Mesenchymal stem cell (in vitro differentiated cells and primary cell): ENCODE results near the gene CHST12. TPM values are rescaled to one million over a fixed set of nuclear protein-coding genes. Genes with fewer than 3 reads are reported as not detected.

ENCODE experiments used
- small RNA-seq: library from polyadenylated mRNA; stranded (forward); fragments of <200 nt; extraction: miRNeasy Mini kit (QIAGEN cat#:217004); gene quantifications from one replicate; pipeline ENCODE3, GENCODE V24; 2013; ENCODE audit warnings: low read depth

CHST12 gene

Small RNA genes within 50 kb of the gene (small RNA-seq; reads per million reads assigned to genes)
- gene AC004840.2, result not detected
